Stimulated activated CD4-positive, alpha-beta T cell treated with anti-CD3 and anti-CD28 coated beads, Interleukin-4, amount 100 ng/mL, for 24 hours (primary cell): ENCODE results near the gene IL1RAPL1.
"Not testable (repeated sequence)": the region's sequence is repeated elsewhere in the genome, so short reads cannot be mapped to it uniquely, and the experiment has no call there.

Experiments
- DNase-seq: peaks from one replicate; pipeline ENCODE4 v3.0.0-alpha.2; 2020

Gene IL1RAPL1

GRCh38 chrX:28638775-28639174, 51.5 kb downstream of the IL1RAPL1 start:
- no peak for DNase-seq

GRCh38 chrX:28639451-28639850, 52.2 kb downstream of the IL1RAPL1 start:
- DNase-seq, result no peak

GRCh38 chrX:28649541-28649940, 62.3 kb downstream of the IL1RAPL1 start:
- no peak for DNase-seq

GRCh38 chrX:28651186-28651585, 63.9 kb downstream of the IL1RAPL1 start:
- no peak for DNase-seq

GRCh38 chrX:28659269-28659668, 72.0 kb downstream of the IL1RAPL1 start:
- no peak for DNase-seq

- no peak for DNase-seq
Measured at GRCh38 chrX:28665778-28666177, 78.5 kb downstream of the IL1RAPL1 start.

- DNase-seq, result no peak
Measured at GRCh38 chrX:28668303-28668702, 81.1 kb downstream of the IL1RAPL1 start.

GRCh38 chrX:28668957-28669356, 81.7 kb downstream of the IL1RAPL1 start:
- DNase-seq, result no peak

- DNase-seq, result no peak
Measured at GRCh38 chrX:28670074-28670473, 82.8 kb downstream of the IL1RAPL1 start.

GRCh38 chrX:28675173-28675572, 87.9 kb downstream of the IL1RAPL1 start:
- DNase-seq, result no peak

- DNase-seq, result no peak
Measured at GRCh38 chrX:28693101-28693500, 105.9 kb downstream of the IL1RAPL1 start.

GRCh38 chrX:28697732-28698131, 110.5 kb downstream of the IL1RAPL1 start:
- DNase-seq, result no peak

GRCh38 chrX:28701222-28701621, 114.0 kb downstream of the IL1RAPL1 start:
- no peak for DNase-seq

GRCh38 chrX:28706964-28707363, 119.7 kb downstream of the IL1RAPL1 start:
- DNase-seq, result no peak

GRCh38 chrX:28709421-28709820, 122.2 kb downstream of the IL1RAPL1 start:
- DNase-seq, result no peak

- DNase-seq, result no peak
Measured at GRCh38 chrX:28717864-28718263, 130.6 kb downstream of the IL1RAPL1 start.

- DNase-seq, result no peak
Measured at GRCh38 chrX:28718450-28718849, 131.2 kb downstream of the IL1RAPL1 start.

GRCh38 chrX:28719620-28720019, 132.4 kb downstream of the IL1RAPL1 start:
- no peak for DNase-seq

- DNase-seq, result no peak
Measured at GRCh38 chrX:28752330-28752729, 165.1 kb downstream of the IL1RAPL1 start.

- DNase-seq, result no peak
Measured at GRCh38 chrX:28756175-28756574, 168.9 kb downstream of the IL1RAPL1 start.

GRCh38 chrX:28756647-28757046, 169.4 kb downstream of the IL1RAPL1 start:
- DNase-seq, result no peak

GRCh38 chrX:28757290-28757689, 170.0 kb downstream of the IL1RAPL1 start:
- no peak for DNase-seq

- not testable (repeated sequence) for DNase-seq
Measured at GRCh38 chrX:28766561-28766960, 179.3 kb downstream of the IL1RAPL1 start.

GRCh38 chrX:28773807-28774206, 186.6 kb downstream of the IL1RAPL1 start:
- DNase-seq, result no peak

- DNase-seq, result no peak
Measured at GRCh38 chrX:28787206-28787605, 200.0 kb downstream of the IL1RAPL1 start.

GRCh38 chrX:28800671-28801070, 213.4 kb downstream of the IL1RAPL1 start:
- DNase-seq, result not testable (repeated sequence)
